Measurements from ENCODE around the gene SP100.

- TF ChIP-seq, protein P1, sequence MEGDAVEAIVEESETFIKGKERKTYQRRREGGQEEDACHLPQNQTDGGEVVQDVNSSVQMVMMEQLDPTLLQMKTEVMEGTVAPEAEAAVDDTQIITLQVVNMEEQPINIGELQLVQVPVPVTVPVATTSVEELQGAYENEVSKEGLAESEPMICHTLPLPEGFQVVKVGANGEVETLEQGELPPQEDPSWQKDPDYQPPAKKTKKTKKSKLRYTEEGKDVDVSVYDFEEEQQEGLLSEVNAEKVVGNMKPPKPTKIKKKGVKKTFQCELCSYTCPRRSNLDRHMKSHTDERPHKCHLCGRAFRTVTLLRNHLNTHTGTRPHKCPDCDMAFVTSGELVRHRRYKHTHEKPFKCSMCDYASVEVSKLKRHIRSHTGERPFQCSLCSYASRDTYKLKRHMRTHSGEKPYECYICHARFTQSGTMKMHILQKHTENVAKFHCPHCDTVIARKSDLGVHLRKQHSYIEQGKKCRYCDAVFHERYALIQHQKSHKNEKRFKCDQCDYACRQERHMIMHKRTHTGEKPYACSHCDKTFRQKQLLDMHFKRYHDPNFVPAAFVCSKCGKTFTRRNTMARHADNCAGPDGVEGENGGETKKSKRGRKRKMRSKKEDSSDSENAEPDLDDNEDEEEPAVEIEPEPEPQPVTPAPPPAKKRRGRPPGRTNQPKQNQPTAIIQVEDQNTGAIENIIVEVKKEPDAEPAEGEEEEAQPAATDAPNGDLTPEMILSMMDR (IDR thresholded peaks at IDR 0.05) = no peak
- no peak for TF ChIP-seq POLR2A (IDR thresholded peaks at IDR 0.05)
Measured at GRCh38 chr2:230455005-230455684, 39.1 kb downstream of the SP100 start.

All from uterus (tissue), 2 donors.